OCI-LY3 (cell line): ENCODE results near the gene RBM19.

Experiments
- H2AFZ ChIP-seq: fragments of 200-600, 300-600 bp; shearing (Covaris generic); 2 replicates; pipeline ENCODE4 v1.6.0; 2014; ENCODE audit warnings: antibody characterized with exemption, low read depth, low read length
- H3K27ac ChIP-seq: fragments of 200-600, 300-600 bp; sonication (generic); 2 replicates; pipeline ENCODE4 v1.5.1; 2014; ENCODE audit warnings: mild to moderate bottlenecking, low read length, moderate library complexity, mixed read lengths
- H3K27me3 ChIP-seq: fragments of 200-600, 300-600 bp; sonication (generic); 2 replicates; pipeline ENCODE4 v1.6.1; 2014; ENCODE audit warnings: low read depth, low read length, mixed read lengths
- H3K36me3 ChIP-seq: fragments of 200-600, 300-600 bp; sonication (generic); replicated peaks from 2 replicates; pipeline ENCODE3; 2014; ENCODE audit warnings: low read depth, low read length, mixed read lengths
- H3K4me1 ChIP-seq: fragments of 300-600, 200-600 bp; sonication (generic); 2 replicates; pipeline ENCODE4 v1.6.1; 2014; ENCODE audit warnings: low read length, mixed read lengths
- H3K4me2 ChIP-seq: fragments of 200-600, 300-600 bp; sonication (generic); 2 replicates; pipeline ENCODE4 v1.6.1; 2014; ENCODE audit warnings: low read length, mixed read lengths
- H3K4me3 ChIP-seq: fragments of 300-600, 200-600 bp; sonication (generic); 2 replicates; pipeline ENCODE4 v1.5.1; 2014; ENCODE audit warnings: antibody characterized with exemption, mild to moderate bottlenecking, low read length, moderate library complexity
- H3K79me2 ChIP-seq: fragments of 300-600, 200-600 bp; shearing (Covaris generic); 2 replicates; pipeline ENCODE4 v1.6.1; 2014; ENCODE audit warnings: mild to moderate bottlenecking, low read length, mixed read lengths
- H3K9ac ChIP-seq: fragments of 300-600, 200-600 bp; shearing (Covaris generic); 2 replicates; pipeline ENCODE4 v1.6.0; 2014; ENCODE audit warnings: mild to moderate bottlenecking, low read length, moderate library complexity
- H3K9me3 ChIP-seq: fragments of 200-600, 300-600 bp; shearing (Covaris generic); 2 replicates; pipeline ENCODE4 v1.6.1; 2014; ENCODE audit warnings: low read length, mixed read lengths; ENCODE audit not compliant: insufficient read depth
- H4K20me1 ChIP-seq: fragments of 200-600, 300-600 bp; sonication (generic); 2 replicates; pipeline ENCODE4 v1.6.1; 2016; ENCODE audit warnings: low read length, mixed read lengths; ENCODE audit not compliant: insufficient read depth
- EZH2phosphoT487 ChIP-seq: fragments of 200-600 bp; shearing (Covaris generic); IDR thresholded peaks from 2 replicates; pipeline ENCODE4 v1.6.1; 2018; ENCODE audit warnings: antibody characterized with exemption, mixed run types, low read depth
- TF ChIP-seq, protein P1 (sequence below): fragments of 200-600, 300-600 bp; sonication (generic); IDR thresholded peaks from 2 replicates; pipeline ENCODE4 v1.5.1; 2014; ENCODE audit warnings: antibody characterized with exemption, low read length, low read depth

Gene RBM19

DNA sequence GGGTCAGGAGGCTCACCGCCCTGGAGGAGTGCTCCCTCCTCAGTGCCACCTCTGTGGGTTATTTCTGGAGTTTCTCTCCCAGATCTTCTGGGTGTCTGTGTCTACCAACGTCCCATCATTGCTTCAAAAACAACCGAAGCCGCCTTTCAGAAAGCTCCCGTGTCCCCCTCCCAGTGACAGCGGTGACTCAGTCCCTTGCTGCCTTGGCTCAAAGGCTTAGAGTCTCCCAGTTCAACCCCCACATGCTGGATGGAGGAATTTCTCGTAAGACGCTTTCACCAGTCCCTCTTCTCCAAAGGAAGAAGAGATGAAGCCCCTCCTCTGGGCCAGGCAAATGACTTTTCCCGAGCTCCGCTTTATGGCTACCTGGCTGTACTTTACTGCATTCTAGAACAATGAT lies 146.6 kb downstream of the RBM19 start:
- no peak for TF ChIP-seq EZH2phosphoT487
- Histone ChIP-seq H3K4me1 (no peaks in the 10 kb centered on the region), H3K36me3 (no peaks in the 10 kb centered on the region), H3K4me2 (no peak overlapping the region), H4K20me1 (no peaks in the 10 kb centered on the region), H2AFZ (no peak overlapping the region), H3K9me3 (no peaks in the 10 kb centered on the region), H3K27me3 (no peaks in the 10 kb centered on the region), H3K4me3 (no peak overlapping the region), H3K27ac (no peak overlapping the region), H3K79me2 (no peaks in the 10 kb centered on the region), H3K9ac (no peak overlapping the region)

DNA sequence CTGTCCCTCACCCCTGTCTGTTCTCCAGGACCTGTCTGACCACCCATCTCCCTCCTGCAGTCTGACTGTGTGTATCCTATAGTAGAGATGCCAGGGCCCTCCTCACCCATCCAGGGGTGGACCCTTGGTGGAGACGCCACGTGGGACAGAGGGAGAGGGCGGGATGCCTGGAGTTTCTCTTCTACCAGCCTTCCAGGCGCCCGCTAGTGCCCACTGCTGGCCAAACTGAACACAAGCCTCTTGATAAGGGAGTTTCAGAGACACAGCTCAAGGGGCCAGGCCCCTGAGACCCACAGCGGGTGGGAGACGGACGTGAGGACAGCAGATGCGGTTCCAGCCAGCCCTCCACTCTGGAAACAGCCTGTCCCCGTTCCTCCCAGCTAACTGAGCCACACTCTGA lies 147.3 kb downstream of the RBM19 start:
- H3K9ac ChIP-seq = no peak overlapping the region
- H3K27ac ChIP-seq = no peak overlapping the region
- no peaks in the 10 kb centered on the region for H4K20me1 ChIP-seq
- no peaks in the 10 kb centered on the region for H3K79me2 ChIP-seq
- H3K27me3 ChIP-seq = no peaks in the 10 kb centered on the region
- H2AFZ ChIP-seq = no peak overlapping the region
- H3K9me3 ChIP-seq = no peaks in the 10 kb centered on the region
- H3K4me1 ChIP-seq = no peaks in the 10 kb centered on the region
- H3K4me2 ChIP-seq = no peak overlapping the region
- TF ChIP-seq EZH2phosphoT487 = no peak
- TF ChIP-seq, protein P1, sequence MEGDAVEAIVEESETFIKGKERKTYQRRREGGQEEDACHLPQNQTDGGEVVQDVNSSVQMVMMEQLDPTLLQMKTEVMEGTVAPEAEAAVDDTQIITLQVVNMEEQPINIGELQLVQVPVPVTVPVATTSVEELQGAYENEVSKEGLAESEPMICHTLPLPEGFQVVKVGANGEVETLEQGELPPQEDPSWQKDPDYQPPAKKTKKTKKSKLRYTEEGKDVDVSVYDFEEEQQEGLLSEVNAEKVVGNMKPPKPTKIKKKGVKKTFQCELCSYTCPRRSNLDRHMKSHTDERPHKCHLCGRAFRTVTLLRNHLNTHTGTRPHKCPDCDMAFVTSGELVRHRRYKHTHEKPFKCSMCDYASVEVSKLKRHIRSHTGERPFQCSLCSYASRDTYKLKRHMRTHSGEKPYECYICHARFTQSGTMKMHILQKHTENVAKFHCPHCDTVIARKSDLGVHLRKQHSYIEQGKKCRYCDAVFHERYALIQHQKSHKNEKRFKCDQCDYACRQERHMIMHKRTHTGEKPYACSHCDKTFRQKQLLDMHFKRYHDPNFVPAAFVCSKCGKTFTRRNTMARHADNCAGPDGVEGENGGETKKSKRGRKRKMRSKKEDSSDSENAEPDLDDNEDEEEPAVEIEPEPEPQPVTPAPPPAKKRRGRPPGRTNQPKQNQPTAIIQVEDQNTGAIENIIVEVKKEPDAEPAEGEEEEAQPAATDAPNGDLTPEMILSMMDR = peak; percentile 28; the same call in 1 of the 2 replicates
- H3K36me3 ChIP-seq = no peaks in the 10 kb centered on the region
- H3K4me3 ChIP-seq = no peak overlapping the region

DNA sequence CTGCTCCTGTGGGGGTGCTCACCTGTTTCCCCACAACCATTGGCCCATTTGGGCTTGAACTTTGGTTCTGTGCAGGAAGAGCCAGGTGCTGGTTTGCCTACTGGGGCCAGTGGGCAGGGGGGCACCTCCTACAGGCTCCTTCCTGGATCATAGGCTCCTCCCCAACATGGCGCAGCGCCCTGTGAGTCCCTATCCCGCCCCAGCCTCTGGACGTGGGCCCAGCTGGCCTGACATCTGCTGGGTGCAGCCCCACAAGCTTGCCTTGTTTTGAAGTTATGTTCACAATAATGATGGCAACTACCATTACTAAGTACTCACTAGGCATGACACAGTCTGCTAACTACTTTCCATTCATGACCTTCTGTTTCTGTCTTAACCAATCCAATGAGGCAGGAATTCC lies 147.8 kb downstream of the RBM19 start:
- Histone ChIP-seq H2AFZ (no peak overlapping the region), H4K20me1 (no peaks in the 10 kb centered on the region), H3K27me3 (no peaks in the 10 kb centered on the region), H3K4me1 (no peaks in the 10 kb centered on the region), H3K27ac (no peak overlapping the region), H3K9ac (no peak overlapping the region), H3K4me2 (no peak overlapping the region), H3K4me3 (no peak overlapping the region), H3K36me3 (no peaks in the 10 kb centered on the region), H3K79me2 (no peaks in the 10 kb centered on the region), H3K9me3 (no peaks in the 10 kb centered on the region)
- TF ChIP-seq, protein P1 = no peak
- no peak for TF ChIP-seq EZH2phosphoT487

DNA sequence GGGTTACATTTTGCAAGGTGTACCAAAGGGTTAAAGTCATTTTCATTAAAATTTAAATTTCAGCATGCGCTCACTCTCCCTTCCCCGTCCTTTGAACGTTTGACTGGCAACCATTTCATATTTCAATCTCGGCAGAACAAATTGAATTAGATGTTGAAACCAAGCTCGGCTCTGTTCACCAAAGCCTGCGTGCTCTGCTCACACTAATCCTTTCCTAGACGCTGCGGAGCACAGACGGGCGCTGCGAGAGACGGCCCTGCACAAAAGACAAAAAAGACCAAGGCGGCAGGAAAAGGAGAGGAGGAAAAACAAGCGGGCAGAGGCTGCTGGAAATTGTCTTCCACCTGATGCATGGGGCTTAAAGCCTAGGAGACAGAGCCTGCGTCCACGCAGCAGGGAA lies 149.3 kb downstream of the RBM19 start:
- H3K4me1 ChIP-seq = no peaks in the 10 kb centered on the region
- no peak for TF ChIP-seq EZH2phosphoT487
- TF ChIP-seq, protein P1 = no peak

DNA sequence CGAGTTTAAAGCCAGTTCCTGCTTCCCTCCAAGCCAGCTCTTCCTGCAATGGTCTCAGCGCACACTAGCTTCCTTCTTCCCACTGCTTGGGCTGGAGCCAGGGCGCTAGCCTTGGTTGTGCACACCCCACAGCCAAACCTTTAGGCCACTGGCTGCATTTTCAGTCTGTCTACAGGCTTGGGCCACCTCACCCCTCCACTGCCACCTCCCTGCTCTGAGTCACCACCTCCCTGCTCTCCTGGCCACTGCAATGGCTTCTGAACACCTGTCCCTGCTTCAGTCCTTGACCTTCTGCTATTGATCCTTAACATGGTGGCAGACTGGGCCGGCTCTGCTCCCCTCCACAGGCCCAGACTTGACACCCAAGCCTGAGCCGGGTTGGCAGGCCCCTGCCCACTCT lies 151.1 kb downstream of the RBM19 start:
- Histone ChIP-seq H3K9me3 (no peaks in the 10 kb centered on the region), H4K20me1 (no peaks in the 10 kb centered on the region), H3K79me2 (no peaks in the 10 kb centered on the region), H3K27ac (no peak overlapping the region), H3K4me3 (no peak overlapping the region), H3K9ac (no peak overlapping the region), H2AFZ (no peak overlapping the region), H3K27me3 (no peaks in the 10 kb centered on the region), H3K36me3 (no peaks in the 10 kb centered on the region), H3K4me2 (no peak overlapping the region), H3K4me1 (no peaks in the 10 kb centered on the region)
- TF ChIP-seq EZH2phosphoT487 = no peak
- TF ChIP-seq, protein P1 = no peak

More for the DNA sequence above, 149.3 kb downstream of the RBM19 start:
- Histone ChIP-seq H3K36me3 (no peaks in the 10 kb centered on the region), H3K9me3 (no peaks in the 10 kb centered on the region), H3K4me2 (no peak overlapping the region), H2AFZ (no peak overlapping the region), H3K4me3 (no peak overlapping the region), H4K20me1 (no peaks in the 10 kb centered on the region), H3K79me2 (no peaks in the 10 kb centered on the region), H3K27me3 (no peaks in the 10 kb centered on the region), H3K27ac (no peak overlapping the region), H3K9ac (no peak overlapping the region)
